HFFc6 (cell line): ENCODE data around the gene TDRD12. TPM values are rescaled to one million over a fixed set of nuclear protein-coding genes. Genes with fewer than 3 reads are reported as not detected.

ENCODE experiments used
- DNase-seq: peaks from one replicate; pipeline ENCODE4 v3.0.0-alpha.2; 2018
- H3K27ac Mint-ChIP-seq: 2 replicates; pipeline ENCODE4 v1.8.0; 2020; ENCODE audit warnings: mild to moderate bottlenecking, mixed read lengths
- H3K27me3 Mint-ChIP-seq: 2 replicates; pipeline ENCODE4 v1.8.0; 2021; ENCODE audit warnings: mild to moderate bottlenecking, moderate library complexity, mixed read lengths; ENCODE audit not compliant: insufficient read depth
- H3K36me3 Mint-ChIP-seq: 2 replicates; pipeline ENCODE4 v1.8.0; 2021; ENCODE audit warnings: low read depth, mixed read lengths
- H3K4me1 Mint-ChIP-seq: 2 replicates; pipeline ENCODE4 v1.8.0; 2020; ENCODE audit warnings: low read depth, mixed read lengths
- H3K4me3 Mint-ChIP-seq: 2 replicates; pipeline ENCODE4 v1.8.0; 2020; ENCODE audit warnings: mild to moderate bottlenecking, moderate library complexity, mixed read lengths
- H3K9me3 Mint-ChIP-seq: 2 replicates; pipeline ENCODE4 v1.8.0; 2020; ENCODE audit warnings: mild to moderate bottlenecking, mixed read lengths
- total RNA-seq, 6 experiments: library from RNA; stranded (reverse); fragmentation: NEBNext Ultra II Directional; extraction: Animal tissue kit (Norgen Biotek cat#: 25700); gene quantifications; 2 replicates in 1 of 6; 3 replicates in 5 of 6; pipeline ENCODE4 v1.2.3, GENCODE V29; 2021
- TF ChIP-seq, protein P1 (sequence below): fragments of 200-600 bp; sonication (generic); IDR thresholded peaks from 2 replicates; pipeline ENCODE4 v1.5.0; 2021; ENCODE audit warnings: antibody characterized with exemption, mild to moderate bottlenecking

The TDRD12 gene
- total RNA-seq, 6 experiments from 2014 or later, result 0.07 to 0.31 (median 0.18) TPM; not detected in 1

DNA sequence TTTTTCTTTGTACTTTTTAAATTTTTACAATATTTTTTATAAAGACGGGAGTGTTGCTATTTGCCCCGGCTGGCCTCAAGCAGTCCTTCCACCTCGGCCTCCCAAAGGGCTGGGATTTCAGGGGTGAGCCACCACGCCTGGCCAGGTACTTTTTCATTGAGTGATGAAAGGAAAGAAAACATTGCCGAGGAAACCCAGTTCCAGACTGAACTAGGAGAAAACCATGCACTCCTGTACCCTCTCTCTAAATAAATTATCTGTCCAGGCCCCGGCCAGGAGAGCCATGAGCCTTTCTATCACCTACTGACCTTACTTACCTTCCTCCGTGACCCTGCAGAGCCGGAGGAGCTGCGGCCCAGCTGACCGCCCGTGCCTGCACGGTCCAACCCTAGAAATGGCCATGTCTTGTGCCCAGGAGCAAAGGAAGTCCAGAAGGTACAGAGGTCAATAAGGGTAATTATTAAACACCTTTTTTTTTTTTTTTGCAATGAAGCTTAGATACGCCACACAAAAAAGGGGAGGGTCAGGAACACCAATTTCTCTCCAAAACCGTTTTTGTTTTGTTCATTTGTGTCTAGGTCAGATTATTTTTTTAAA lies 149.9 kb downstream of the TDRD12 start, which contains the start of gene SLC7A9:
SLC7A9 (minus strand) TSS at position 399 of the 597 bp plus-strand sequence. CDS start 1,233 bp downstream, outside the sequence.
- no peak within 1 kb of the TSS for H3K4me3 Mint-ChIP-seq
- no peaks in the 10 kb centered on the region for H3K36me3 Mint-ChIP-seq
- TF ChIP-seq, protein P1, sequence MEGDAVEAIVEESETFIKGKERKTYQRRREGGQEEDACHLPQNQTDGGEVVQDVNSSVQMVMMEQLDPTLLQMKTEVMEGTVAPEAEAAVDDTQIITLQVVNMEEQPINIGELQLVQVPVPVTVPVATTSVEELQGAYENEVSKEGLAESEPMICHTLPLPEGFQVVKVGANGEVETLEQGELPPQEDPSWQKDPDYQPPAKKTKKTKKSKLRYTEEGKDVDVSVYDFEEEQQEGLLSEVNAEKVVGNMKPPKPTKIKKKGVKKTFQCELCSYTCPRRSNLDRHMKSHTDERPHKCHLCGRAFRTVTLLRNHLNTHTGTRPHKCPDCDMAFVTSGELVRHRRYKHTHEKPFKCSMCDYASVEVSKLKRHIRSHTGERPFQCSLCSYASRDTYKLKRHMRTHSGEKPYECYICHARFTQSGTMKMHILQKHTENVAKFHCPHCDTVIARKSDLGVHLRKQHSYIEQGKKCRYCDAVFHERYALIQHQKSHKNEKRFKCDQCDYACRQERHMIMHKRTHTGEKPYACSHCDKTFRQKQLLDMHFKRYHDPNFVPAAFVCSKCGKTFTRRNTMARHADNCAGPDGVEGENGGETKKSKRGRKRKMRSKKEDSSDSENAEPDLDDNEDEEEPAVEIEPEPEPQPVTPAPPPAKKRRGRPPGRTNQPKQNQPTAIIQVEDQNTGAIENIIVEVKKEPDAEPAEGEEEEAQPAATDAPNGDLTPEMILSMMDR, result no peak
- no peak within 1 kb of the TSS for H3K27ac Mint-ChIP-seq
- DNase-seq, result no peak
- peaks cover 12% of the 10 kb centered on the region for H3K27me3 Mint-ChIP-seq
- H3K4me1 Mint-ChIP-seq, result no peaks in the 10 kb centered on the region
- no peaks in the 10 kb centered on the region for H3K9me3 Mint-ChIP-seq

DNA sequence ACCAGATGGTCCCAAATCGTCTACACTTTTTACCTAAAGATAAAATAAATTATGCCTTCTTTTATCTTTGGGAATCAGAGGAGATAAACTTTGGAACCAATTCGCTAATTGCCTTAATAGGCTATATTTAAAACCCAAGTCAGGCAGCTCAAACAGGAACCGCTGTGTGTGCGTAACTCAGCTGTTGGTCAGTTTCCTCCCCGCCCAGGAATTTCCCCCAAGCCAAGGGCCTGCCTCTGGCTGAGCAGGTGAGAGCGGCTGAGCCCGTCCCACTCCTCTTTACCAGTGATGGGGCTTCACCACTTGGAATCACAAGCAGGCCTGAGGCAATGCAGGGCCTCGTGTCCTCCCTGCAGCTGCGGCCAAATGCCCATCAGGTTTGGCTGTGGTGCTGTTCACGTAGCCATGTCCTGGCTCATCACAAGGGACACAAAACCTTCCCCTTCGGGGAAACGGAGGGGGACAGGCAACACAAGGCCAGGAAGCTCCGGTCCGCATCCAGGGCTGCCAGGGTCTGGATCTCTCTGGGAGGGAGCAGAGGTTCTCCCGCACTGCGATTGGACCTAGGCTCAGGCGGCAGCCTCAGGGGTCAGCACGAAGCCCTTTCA lies 150.5 kb downstream of the TDRD12 start:
- Mint-ChIP-seq H3K27ac (no peak overlapping the region), H3K9me3 (no peaks in the 10 kb centered on the region), H3K4me1 (no peaks in the 10 kb centered on the region), H3K36me3 (no peaks in the 10 kb centered on the region), H3K27me3 (peaks cover 12% of the 10 kb centered on the region), H3K4me3 (no peak overlapping the region)
- no peak for DNase-seq
- TF ChIP-seq, protein P1, result no peak

DNA sequence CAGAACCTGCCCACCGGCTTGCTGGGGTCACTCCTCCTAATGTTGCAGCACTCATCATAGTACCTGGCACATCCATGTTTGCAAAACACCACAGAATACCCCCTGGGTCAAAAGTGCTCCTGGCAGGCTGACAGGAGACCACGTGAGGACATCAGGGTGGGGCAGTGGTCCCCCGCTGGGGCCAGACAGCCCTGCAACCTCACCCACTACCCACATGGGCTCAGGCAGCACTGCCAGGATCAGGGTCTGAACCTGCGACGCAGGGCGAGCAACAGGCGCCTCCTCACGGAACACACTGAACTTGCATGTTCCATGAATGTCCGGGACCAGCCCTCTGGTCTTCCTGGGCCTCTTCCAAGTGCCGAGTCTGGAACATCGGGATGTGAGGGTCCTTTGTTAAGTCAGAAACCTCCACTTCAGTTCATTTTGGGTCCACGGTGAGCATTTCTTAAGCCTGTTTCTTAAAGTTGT lies 151.4 kb downstream of the TDRD12 start:
- no peaks in the 10 kb centered on the region for H3K36me3 Mint-ChIP-seq
- H3K4me3 Mint-ChIP-seq, result no peak overlapping the region
- H3K27ac Mint-ChIP-seq, result no peak overlapping the region
- H3K9me3 Mint-ChIP-seq, result no peaks in the 10 kb centered on the region
- TF ChIP-seq, protein P1, result no peak
- peaks cover 4% of the 10 kb centered on the region for H3K27me3 Mint-ChIP-seq
- peaks cover under 1% of the 10 kb centered on the region; the same call in 1 of the 2 replicates for H3K4me1 Mint-ChIP-seq
- DNase-seq, result no peak

DNA sequence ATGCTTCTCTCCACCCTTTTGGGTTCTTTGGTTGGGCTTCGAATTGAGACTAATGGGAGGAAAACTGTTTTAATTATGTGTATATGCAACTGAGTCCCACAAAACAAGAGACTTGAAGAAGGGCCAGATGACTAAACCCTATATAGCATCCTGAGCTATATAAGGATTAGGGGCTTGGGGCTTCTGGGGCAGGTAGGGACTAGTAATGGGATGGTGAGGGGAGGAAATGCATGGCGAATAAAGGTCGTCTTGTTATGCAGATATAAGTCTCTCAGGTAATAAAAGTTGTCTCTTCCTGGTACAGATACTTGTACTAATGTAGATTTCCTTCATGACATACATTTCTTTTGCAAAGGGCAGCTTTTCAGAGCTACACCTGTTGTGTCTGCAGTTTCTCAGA lies 152.8 kb downstream of the TDRD12 start:
- TF ChIP-seq, protein P1, result no peak
- peaks cover 15% of the 10 kb centered on the region for H3K4me1 Mint-ChIP-seq
- no peaks in the 10 kb centered on the region; the same call in none of the 2 replicates for H3K27me3 Mint-ChIP-seq
- no peaks in the 10 kb centered on the region for H3K9me3 Mint-ChIP-seq
- no peaks in the 10 kb centered on the region for H3K36me3 Mint-ChIP-seq
- DNase-seq, result no peak
- no peak overlapping the region for H3K27ac Mint-ChIP-seq
- H3K4me3 Mint-ChIP-seq, result no peak overlapping the region

DNA sequence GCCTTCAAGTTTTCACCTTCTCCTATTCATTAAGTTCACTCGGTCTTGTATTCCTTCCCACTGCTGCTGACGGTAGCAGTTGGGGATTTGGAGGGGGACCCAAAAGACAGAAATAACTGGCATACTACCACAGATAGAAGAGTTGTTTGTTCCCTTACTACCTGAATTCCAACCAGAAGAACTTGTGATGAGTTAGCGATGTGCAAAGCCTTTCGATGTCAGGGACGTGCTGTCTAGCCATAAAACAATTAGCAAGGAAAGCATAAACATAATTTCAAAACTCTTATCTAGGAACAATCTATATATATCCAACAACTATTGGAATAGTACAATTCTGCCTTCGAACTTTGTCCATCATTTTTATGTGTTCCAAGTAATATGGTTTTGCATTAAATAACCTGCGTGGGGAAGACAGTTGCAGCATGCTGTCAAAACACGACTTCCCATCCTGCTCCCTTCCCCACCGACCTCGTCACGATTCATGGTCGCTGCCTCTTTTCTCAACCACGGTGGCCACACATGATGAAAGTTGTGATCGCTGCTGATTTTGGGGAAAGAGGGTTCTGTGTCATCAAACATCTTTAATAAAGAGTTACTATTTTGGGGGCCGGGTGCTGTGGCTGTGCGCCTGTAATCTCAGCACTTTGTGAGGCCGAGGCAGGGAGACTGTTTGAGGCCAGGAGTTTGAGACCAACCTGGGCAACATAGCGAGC lies 153.8 kb downstream of the TDRD12 start:
- Mint-ChIP-seq H3K27ac (no peak overlapping the region), H3K4me1 (peaks cover 16% of the 10 kb centered on the region), H3K36me3 (no peaks in the 10 kb centered on the region), H3K4me3 (no peak overlapping the region), H3K9me3 (no peaks in the 10 kb centered on the region), H3K27me3 (peaks cover under 1% of the 10 kb centered on the region; the same call in 1 of the 2 replicates)
- TF ChIP-seq, protein P1, result no peak
- DNase-seq, result no peak
